Stimulated activated CD8-positive, alpha-beta memory T cell treated with anti-CD3 and anti-CD28 coated beads, Interleukin-12 subunit alpha, Interleukin-12 subunit beta, amount 100 ng/mL, for 24 hours (primary cell): Measurements from ENCODE around the gene FMN2.

Experiments
- DNase-seq: peaks from one replicate; pipeline ENCODE4 v3.0.0-alpha.2; 2020; ENCODE audit errors: extremely low read depth

Gene FMN2

DNA sequence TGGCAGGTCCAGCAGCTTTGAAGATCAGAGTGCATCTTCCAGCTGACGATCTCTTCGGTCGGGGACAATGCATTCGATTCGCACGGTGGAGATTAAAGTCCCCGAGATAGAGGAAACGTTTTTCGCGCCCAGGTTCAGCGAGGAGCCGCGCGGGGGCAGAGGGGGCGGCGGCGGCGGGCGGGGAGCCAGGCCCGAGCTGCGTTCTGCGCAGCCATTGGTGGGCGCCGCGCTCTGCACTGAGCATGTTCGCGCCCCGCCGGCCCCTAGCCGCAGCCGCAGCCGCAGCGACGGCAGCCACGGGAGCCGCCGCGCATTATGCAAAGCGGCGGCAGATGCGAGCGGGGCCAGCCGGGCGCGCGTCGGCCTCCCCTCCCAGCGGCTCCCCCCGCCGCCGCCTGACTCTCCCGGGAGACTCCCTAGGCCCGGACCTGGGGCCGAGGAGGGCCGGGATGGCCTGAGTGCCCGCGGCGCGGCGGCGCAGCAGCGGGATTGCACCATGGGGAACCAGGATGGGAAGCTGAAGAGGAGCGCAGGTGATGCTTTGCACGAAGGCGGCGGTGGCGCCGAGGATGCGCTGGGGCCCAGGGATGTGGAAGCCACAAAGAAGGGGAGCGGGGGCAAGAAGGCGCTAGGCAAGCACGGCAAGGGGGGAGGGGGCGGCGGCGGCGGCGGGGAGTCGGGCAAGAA, at the start of gene FMN2:
Gene FMN2, plus strand, starts transcription at position 270 of the 687 bp plus-strand sequence. Its CDS starts 227 bp downstream, at position 497.
- no peak for DNase-seq

DNA sequence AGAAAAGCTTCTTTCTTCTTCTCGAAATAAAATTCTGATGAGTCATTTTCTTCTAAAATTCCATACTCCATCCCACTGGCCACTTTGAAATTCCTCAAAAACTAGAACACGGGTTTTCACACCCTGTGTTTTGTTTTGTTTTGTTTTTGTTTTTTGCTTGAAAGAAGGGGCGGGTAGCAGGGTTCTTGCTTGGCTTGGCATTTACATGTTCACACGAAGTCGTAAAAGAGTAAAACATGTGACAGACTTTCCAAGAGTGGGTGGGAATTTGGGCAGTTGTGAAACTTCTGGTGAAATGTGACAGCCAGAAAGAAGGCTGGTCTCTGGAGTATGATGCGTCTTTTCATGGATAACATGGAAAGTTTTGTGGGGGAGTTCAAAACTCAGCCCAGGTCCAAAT, 47.1 kb upstream of the FMN2 start:
- no peak for DNase-seq

DNA sequence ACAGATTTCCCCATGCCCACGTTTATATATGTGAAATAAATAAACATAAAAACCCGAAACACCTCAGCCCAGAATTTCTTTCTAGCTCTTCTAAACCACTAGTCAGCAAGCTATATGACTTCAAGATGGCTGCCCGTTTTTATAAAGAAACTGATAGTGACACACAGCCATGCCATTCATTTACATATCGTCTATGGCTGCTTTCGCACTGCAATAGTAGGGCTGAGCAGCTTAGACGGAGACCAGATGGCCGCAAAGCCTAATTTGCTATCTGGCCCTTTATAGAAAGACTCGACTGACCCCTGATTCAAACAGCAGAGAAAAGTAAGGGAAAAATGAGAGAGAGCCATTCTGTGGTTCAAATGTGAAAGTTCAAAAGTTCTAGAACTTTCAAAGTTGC, 45.7 kb upstream of the FMN2 start:
- DNase-seq, result no peak

DNA sequence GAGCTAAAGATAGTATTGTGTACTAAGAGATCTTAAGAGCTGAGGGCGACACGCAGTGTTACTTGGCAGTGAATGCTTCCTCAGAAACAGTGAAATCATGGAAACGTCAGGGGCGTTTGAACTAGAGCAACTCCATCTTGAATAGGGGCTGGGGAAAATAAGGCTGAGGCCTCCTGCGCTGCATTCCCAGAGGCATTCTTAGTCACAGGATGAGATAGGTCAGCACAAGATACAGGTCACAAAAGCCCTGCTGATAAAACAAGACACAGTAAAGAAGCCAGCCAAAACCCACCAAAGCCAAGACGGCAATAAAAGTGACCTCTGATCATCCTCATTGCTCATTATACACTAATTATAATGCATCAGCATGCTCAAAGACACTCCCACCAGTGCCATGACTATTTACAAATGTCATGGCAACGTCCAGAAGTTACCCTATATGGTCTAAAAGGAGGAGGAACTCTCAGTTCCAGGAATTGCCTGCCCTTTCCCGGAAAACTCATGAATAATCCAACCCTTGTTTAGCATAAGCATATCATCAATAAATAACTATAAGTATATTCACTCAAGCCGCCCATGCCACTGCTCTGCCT, 37.5 kb upstream of the FMN2 start:
- no peak for DNase-seq

DNA sequence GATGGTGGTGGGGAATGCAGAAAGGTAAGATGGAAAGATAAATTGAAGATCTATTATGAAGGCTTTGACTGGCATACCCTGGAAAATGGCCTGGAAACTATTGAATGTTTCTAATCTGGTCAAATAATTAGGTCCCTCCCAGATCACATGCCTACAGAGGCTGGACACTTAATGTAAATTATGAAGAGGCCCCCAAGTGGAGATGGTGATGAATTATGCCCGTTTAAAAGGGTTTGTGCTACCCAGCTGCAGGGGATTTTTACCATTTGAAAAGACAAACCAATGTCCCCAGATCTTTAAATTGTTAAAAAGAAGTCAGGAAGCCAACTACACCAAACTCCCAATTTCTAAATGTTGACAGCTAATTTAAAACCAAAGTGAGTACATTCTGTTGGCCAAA, 35.7 kb upstream of the FMN2 start:
- no peak for DNase-seq

DNA sequence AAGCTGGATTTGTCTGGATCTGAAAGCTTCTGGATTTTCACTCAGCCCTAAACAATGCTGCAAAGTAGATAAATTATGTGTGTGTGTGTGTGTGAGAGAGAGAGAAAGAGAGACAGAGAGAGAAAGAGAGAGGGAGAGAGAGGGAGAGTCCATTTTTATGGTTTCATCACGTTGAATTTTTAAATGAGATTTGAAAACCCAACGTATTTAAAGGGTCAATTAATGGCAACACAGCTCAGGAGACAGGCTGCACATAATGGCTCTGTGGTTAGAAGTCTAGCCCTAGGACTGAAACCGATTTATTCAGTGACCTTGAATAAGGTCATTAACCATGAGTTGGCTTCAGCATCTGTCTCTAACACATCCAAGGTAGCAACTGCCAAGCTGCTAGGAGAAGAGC, 35.3 kb upstream of the FMN2 start:
- DNase-seq, result no peak

DNA sequence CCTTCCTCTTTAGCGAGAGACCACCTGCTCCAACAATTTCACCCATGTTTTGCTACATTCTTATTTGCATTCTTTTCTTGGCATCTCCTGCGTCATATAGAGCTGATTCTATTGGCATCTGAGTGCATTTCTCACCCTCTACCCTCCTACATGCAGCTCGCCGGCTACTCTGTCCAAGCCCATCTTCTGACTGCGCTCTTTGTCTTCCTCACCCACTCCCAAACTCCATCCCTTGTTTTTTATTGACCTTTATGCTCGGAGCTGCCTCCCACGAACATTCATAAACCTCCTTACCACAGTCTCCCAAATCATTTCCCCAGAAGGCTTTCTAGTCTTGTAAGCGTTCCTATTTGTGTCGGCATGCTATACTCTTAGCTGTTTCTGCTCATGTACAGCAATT, 33.6 kb upstream of the FMN2 start:
- no peak for DNase-seq

DNA sequence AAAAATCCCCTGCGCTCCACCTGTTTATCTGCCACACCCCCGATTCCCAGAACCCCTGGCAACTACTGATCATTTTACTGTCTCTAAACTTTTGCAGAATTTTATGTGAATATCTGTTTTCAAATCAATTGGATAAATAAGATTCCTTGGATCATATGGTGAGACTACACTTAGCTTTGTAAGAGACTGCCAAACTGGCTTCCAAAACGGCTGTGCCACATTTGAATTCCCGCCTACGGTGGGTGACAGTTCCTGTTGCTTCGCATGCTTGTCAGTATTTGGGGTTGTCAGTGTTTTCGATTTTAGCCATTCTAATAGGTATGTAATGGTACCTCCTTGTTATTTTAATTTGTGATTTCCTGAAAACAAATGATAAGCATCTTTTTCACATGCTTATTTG, 22.7 kb upstream of the FMN2 start:
- DNase-seq, result no peak

DNA sequence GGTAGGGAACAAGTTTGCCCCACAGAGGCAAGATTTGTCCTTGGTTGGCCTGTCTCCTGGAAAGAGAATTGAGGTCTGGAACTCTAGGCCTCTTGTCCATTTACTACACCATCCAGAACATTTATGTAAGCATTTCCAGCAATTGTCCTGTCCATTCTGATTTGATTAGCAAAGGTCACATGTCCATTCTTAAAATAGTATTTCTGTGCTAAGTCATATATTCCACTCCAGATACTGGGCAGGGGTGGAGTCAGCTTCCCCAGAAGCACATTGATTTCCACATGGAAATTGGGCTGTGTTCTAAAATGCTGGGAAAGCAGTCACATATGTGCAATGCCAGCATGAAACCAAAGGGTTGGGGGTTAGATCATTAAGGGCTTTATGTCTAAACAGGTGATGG, 21.5 kb upstream of the FMN2 start:
- no peak for DNase-seq

DNA sequence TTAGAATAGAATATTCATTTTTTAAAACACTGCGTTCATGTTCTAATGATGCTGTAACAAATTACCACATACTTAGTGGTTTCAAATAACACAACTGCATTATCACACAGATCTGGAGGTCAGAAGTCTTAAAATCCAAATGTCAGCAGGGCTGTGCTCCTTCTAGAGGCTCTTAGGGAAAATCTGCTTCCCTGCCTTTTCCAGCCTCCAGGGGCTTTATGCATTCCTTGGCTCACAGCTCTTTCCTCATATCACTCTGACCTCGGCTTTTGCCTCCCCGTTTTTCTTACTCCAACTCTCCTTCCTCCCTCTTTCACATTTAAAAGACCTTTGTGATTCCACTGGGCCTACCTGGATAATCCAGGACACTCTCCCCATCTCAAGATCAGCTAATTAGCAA, 18.6 kb upstream of the FMN2 start:
- no peak for DNase-seq

DNA sequence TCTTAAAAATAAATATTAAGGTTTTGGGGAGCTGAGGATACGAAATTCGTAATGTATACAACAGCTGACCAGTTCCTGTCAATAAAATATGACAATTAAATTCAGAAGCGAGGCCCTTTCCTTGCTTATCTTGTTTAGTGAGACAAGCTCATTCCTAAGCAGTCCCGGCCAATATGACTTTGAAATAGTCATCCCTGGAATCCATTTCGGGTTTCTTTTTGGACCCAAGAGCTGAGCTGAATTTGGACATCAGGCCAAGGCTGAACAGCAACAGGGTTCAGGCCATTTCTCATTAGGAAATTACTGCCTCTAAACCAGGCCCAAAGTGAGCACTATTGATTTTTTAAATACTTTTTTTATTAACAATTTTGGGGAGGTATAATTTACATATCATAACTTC, 17.3 kb upstream of the FMN2 start:
- DNase-seq, result no peak

DNA sequence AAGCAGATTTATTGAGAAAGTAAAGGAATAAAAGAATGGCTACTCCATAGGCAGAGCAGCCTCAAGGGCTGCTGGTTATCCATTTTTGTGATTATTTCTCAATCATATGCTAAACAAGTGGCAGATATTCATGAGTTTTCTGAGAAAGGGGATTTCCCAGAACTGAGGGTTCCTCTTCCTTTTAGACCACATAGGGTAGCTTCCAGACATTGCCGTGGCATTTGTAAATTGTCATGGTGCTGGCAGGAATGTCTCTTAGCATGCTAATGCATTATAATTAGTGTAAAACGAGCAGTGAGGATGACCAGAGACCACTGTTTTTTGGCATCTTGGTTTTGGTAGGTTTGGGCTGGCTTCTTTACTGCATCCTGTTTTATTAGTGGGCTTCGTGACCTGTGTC, 16.8 kb upstream of the FMN2 start:
- no peak for DNase-seq

DNA sequence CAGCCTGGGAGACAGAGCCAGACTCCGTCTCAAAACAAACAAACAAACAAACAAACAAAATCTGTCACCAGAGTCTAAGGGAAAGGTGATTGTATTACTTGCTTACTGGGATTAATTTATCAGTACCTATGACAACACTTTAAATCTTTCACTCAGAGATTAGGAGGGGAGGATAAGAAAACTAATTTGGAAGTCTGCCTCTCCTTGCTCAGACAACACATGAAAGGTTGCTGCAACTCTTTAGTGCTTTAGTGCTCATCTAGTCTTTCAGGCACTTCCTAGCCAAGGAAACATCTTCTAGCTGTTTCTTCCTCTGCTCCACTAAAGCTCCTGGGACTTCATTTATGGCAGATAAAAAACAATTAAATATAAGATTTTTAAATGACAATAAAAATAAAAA, 7.3 kb upstream of the FMN2 start:
- DNase-seq, result no peak

DNA sequence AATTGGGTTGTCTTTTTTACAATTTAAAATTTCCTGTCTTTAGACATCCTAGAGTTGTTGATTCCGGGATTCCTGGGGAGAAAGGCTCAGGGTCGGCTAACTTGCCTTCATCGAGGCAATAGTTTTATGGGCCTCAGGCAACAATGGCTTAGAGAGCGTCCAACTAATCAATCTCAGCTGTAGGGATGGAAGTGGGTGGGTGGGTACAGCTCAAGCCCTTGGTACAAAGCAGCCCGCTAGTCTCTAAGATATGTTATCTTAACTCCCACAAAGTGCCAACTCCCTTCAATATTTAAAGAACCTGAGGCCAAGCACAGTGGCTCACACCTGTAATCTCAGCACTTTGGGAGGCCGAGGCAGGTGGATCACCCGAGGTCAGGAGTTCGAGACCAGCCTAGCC, 6.9 kb upstream of the FMN2 start:
- DNase-seq, result no peak

DNA sequence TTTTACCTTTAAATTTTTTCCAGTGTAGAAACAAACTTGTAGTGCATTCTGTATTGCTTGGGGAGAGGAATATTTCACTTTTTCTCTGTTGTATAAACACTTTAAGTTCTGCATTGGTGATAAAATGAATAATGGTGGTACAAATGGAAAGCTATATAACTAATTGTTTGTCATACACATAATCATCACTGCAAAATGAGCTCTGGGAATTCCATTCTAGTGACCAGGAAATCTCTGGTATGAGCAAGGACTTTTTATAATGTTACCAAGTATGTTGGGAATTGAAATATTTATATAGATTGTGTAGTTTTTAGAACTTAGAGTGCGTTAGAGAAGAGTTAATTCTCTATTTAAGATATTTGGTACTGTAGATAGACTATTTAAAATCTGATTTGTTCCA, 5.0 kb upstream of the FMN2 start:
- DNase-seq, result no peak

DNA sequence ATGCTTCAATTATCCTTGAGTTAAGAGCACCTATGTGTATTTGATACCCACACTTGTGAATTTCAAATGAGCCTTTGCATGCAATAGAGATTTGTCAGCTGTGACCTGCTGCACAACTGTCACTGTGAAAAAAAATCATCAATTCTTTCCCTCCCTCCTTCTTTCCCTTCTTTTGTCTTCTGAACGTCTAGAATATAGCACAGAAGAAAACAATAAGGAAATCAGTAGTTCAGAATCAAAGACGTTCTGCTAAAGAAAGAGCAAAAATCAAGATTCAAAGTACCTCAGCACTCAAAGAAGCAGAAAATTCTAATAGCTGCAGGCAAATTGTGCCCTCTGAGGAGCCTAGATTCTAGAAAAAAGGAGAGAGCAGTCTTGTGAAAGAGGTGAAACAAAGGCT, 1.7 kb upstream of the FMN2 start:
- no peak for DNase-seq

DNA sequence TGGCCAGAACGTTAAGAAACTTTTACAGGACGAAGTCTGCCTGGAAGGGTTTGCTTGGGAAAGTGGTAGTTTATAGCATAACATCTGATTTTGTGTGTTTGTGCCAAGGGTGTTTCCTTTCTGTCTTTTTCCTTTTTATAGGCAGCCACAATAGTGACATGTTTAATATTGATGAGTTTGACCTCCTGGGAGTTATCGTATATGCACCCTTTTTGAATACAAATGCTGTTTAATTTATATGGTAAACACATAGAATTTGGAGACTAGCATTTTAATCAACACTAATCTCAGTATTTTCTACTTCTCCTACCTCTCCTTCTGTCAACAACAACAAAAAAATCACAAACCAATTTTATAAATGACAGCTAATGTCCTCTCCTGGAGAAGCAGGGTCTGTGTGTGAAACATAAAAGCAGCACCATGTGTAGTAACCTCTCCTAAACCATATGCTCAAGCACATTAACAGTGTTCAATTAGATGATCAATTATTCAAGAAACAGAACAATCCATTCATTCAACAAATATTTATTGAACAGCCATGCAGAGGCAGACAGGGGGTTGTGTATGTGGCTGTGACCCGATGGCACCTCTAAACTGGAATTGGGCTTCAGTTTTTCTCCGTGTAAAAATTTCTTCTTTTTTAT, 604 bp upstream of the FMN2 start:
- no peak for DNase-seq

DNA sequence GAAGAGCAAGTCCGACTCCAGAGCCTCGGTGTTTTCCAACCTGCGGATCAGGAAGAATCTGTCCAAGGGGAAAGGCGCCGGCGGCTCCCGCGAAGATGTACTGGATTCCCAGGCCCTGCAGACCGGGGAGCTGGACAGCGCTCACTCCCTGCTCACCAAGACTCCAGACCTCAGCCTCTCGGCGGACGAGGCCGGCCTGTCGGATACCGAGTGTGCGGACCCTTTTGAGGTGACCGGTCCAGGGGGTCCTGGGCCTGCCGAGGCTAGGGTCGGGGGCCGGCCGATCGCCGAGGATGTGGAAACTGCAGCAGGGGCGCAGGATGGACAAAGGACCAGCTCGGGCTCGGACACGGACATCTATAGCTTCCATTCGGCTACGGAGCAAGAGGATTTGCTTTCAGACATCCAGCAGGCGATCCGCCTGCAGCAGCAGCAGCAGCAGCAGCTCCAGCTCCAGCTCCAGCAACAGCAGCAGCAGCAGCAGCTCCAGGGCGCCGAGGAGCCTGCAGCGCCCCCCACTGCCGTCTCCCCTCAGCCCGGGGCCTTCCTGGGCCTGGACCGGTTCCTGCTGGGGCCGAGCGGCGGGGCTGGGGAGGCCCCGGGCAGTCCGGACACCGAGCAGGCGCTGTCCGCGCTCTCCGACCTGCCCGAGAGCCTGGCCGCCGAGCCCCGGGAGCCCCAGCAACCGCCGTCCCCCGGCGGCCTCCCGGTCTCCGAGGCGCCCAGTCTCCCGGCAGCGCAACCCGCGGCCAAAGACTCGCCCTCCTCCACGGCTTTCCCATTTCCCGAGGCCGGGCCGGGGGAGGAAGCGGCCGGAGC, 827 bp downstream of the FMN2 start:
- no peak for DNase-seq

DNA sequence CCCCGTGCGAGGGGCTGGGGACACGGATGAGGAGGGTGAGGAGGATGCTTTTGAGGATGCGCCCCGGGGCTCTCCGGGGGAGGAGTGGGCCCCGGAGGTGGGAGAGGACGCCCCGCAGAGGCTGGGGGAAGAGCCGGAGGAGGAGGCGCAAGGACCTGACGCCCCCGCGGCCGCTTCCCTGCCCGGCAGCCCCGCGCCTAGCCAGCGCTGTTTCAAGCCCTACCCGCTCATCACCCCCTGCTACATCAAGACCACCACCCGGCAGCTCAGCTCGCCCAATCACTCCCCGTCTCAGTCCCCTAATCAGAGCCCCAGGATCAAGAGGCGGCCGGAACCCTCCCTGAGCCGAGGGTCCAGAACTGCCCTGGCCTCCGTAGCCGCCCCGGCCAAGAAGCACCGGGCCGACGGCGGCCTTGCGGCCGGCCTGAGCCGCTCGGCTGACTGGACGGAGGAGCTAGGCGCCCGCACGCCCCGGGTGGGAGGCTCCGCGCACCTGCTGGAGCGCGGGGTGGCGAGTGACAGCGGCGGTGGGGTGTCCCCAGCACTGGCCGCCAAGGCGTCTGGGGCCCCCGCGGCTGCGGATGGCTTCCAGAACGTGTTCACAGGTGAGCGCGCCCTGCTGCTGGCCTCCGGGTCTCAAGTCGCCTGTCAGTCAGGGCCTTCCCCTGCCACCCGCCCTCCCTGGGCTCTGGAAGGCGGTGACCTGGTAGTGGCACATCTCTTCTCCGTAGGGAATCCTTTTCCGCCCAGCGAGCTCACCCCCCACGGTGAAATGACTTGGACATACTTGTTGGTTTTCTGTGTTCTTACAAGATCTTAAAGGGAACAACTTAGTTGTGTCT, 1.7 kb downstream of the FMN2 start:
- DNase-seq, result no peak

DNA sequence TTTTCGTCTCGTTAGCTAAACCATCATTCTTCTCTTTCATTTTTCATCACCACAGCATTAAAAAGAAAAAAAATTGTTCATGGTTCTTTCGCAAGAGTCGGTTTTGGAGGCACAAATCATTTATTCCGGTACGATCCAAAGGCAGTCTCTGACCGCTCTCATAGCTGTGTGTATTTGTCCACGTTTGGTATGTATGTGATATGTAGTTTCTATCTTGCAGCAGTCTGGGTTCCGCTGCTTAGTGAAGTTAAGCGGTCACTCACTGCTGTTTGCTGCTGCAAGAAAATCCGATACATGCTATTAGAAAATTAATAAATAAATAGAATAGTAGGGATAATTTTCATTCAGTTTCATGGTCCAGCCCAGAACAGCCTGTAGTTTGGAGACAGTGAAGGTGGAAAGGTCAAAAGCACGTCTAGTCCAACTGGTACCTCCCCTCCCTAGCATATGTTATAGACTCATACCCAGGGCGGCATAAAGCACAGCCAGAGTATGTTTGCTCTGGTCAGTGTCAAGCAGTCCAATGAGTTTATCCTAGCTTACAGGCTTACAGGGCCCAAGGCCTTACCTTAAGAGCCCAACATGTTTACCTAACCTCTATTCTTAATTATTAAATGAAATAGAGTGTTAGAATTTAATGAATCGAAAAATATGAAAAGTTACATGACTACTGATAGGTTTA, 2.5 kb downstream of the FMN2 start:
- no peak for DNase-seq

DNA sequence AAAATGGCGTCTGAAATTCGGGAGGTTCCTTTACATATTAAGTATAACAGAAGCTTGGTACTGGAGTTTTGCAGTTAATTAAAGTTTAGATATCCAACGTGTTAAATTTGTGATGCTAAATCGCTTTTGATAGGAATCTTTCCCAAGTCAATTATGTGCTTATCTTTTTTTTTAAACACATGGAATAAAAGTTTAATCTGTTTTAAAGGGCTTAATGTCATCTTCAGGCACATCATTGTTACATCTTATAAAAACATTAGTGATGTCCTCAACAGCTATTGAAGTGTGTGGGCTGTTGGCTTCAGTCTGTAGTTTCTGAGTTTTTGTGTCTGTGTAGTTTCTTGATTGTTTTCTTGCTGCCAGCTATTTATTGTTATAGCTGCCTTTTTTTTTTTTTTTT, 5.3 kb downstream of the FMN2 start:
- no peak for DNase-seq
